ENCODE measurements around the gene FAT2.

The FAT2 gene

GRCh38 chr5:151632524-151632923 is 41.4 kb upstream of the FAT2 start:
- Histone ChIP-seq H3K36me3 (ENCODE audit: control insufficient read depth, insufficient read depth, low read length) (no peaks in the 10 kb centered on the region), H3K4me3 (replicated peaks; ENCODE audit: low read depth, low read length) (no peak overlapping the region), H3K27me3 (replicated peaks; ENCODE audit: control insufficient read depth, insufficient read depth, low read length) (no peaks in the 10 kb centered on the region; the same call in 1 of the 2 replicates)
- no peak for TF ChIP-seq CTCF (IDR thresholded peaks at IDR 0.05; ENCODE audit: insufficient read depth, low read length, poor library complexity, severe bottlenecking)
- DNase-seq (ENCODE audit: extremely low read depth, insufficient read length), result no peak

- TF ChIP-seq CTCF (IDR thresholded peaks at IDR 0.05; ENCODE audit: insufficient read depth, low read length, poor library complexity, severe bottlenecking), result no peak
- DNase-seq (ENCODE audit: extremely low read depth, insufficient read length), result no peak
Observed at GRCh38 chr5:151631941-151632340, 40.8 kb upstream of the FAT2 start.

GRCh38 chr5:151630088-151630487 is 39.0 kb upstream of the FAT2 start:
- Histone ChIP-seq H3K27me3 (replicated peaks; ENCODE audit: control insufficient read depth, insufficient read depth, low read length) (no peaks in the 10 kb centered on the region; the same call in 1 of the 2 replicates), H3K36me3 (ENCODE audit: control insufficient read depth, insufficient read depth, low read length) (no peaks in the 10 kb centered on the region), H3K4me3 (replicated peaks; ENCODE audit: low read depth, low read length) (no peak overlapping the region)
- no peak for DNase-seq (ENCODE audit: extremely low read depth, insufficient read length)
- no peak for TF ChIP-seq CTCF (IDR thresholded peaks at IDR 0.05; ENCODE audit: insufficient read depth, low read length, poor library complexity, severe bottlenecking)

More at GRCh38 chr5:151631941-151632340, 40.8 kb upstream of the FAT2 start:
- no peak overlapping the region for H3K4me3 ChIP-seq (replicated peaks; ENCODE audit: low read depth, low read length)
- no peaks in the 10 kb centered on the region for H3K36me3 ChIP-seq (ENCODE audit: control insufficient read depth, insufficient read depth, low read length)
- no peaks in the 10 kb centered on the region; the same call in 1 of the 2 replicates for H3K27me3 ChIP-seq (replicated peaks; ENCODE audit: control insufficient read depth, insufficient read depth, low read length)

GRCh38 chr5:151628112-151628823 is 37.1 kb upstream of the FAT2 start:
- no peak overlapping the region for H3K4me3 ChIP-seq (replicated peaks; ENCODE audit: low read depth, low read length)
- H3K27me3 ChIP-seq (replicated peaks; ENCODE audit: control insufficient read depth, insufficient read depth, low read length), result no peaks in the 10 kb centered on the region; the same call in 1 of the 2 replicates
- H3K36me3 ChIP-seq (ENCODE audit: control insufficient read depth, insufficient read depth, low read length), result no peaks in the 10 kb centered on the region
- no peak for TF ChIP-seq CTCF (IDR thresholded peaks at IDR 0.05; ENCODE audit: insufficient read depth, low read length, poor library complexity, severe bottlenecking)
- DNase-seq (ENCODE audit: extremely low read depth, insufficient read length), result no peak

GRCh38 chr5:151627650-151628049 is 36.5 kb upstream of the FAT2 start:
- Histone ChIP-seq H3K36me3 (ENCODE audit: control insufficient read depth, insufficient read depth, low read length) (no peaks in the 10 kb centered on the region), H3K27me3 (replicated peaks; ENCODE audit: control insufficient read depth, insufficient read depth, low read length) (no peaks in the 10 kb centered on the region), H3K4me3 (replicated peaks; ENCODE audit: low read depth, low read length) (no peak overlapping the region)
- no peak for DNase-seq (ENCODE audit: extremely low read depth, insufficient read length)
- TF ChIP-seq CTCF (IDR thresholded peaks at IDR 0.05; ENCODE audit: insufficient read depth, low read length, poor library complexity, severe bottlenecking), result no peak
